Stimulated activated CD4-positive, alpha-beta T cell treated with anti-CD3 and anti-CD28 coated beads, Interleukin-12 subunit alpha, Interleukin-12 subunit beta, amount 100 ng/mL, for 4 hours (primary cell): ENCODE results near the gene MAGEF1.

Experiments used
- DNase-seq: peaks from one replicate; pipeline ENCODE4 v3.0.0-alpha.2; 2020

The MAGEF1 gene, protein sequence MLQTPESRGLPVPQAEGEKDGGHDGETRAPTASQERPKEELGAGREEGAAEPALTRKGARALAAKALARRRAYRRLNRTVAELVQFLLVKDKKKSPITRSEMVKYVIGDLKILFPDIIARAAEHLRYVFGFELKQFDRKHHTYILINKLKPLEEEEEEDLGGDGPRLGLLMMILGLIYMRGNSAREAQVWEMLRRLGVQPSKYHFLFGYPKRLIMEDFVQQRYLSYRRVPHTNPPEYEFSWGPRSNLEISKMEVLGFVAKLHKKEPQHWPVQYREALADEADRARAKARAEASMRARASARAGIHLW

DNA sequence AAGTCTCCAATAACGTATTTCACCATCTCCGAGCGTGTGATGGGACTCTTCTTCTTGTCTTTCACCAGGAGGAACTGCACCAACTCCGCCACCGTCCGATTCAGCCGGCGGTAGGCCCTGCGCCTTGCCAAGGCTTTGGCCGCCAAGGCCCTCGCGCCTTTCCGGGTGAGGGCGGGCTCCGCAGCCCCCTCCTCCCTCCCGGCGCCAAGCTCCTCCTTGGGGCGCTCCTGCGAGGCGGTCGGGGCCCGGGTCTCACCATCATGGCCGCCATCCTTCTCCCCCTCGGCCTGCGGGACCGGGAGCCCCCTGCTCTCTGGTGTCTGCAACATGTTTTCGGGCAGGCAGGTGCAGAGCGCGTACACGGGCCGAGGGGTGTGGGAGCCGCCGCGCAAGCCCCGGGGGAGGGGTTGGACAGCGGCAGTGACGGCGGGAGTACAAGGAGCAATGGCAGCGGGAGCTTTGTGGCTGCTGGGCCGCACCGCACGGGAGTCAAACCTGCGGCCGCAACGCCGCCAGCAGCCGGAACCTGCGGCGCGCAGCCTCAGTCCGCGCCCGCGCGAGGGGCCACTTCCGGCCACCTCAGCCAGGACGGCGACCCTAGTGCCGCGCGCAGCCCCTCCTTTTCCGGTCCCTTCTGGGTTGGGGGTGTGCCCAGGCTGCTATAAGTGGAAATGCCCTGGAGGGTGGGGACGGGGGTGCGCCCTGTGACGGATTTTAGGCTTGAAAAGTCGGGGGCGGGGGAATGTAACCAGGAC is at the start of gene MAGEF1:
MAGEF1 (minus strand) TSS at position 572 of the 755 bp plus-strand sequence; CDS start at position 329, 243 bp downstream.
- DNase-seq: peak; percentile 72

GRCh38 chr3:184761075-184761841 is 49.4 kb upstream of the MAGEF1 start:
- no peak for DNase-seq

DNA sequence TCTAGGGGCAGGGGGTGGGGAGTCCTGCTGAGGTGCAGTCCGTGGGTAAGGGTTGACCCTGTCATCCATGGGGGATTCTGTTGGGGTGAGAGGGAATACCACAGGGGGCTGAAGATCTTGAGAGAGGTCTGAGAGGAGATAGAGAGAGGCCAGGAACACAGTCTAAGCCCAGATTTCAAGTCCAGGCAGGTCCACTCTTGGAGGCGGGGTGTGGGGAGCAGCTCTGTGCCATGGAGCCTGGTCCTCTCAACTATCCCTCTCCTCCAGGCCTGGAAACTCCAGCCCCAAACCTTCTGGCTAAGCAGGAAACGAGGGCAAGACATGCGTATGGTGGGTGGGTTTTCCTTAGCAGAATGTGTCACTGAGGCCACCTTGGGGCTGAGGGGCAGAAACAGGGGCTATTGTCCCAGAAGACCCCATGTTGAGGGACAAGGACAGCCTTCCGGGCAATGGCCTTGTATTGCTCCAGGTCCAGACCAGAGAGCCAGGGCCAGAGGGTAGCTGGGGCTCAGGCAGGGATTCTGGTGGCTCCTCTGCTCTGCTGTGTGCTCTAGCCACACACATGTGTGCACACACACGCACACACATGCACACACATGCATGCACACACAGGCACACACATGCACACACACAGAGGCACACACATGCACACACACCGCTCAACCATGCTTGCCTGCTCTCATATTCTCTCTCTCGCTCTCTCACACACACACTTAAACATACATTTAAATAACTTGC is 48.6 kb upstream of the MAGEF1 start:
- DNase-seq: no peak

DNA sequence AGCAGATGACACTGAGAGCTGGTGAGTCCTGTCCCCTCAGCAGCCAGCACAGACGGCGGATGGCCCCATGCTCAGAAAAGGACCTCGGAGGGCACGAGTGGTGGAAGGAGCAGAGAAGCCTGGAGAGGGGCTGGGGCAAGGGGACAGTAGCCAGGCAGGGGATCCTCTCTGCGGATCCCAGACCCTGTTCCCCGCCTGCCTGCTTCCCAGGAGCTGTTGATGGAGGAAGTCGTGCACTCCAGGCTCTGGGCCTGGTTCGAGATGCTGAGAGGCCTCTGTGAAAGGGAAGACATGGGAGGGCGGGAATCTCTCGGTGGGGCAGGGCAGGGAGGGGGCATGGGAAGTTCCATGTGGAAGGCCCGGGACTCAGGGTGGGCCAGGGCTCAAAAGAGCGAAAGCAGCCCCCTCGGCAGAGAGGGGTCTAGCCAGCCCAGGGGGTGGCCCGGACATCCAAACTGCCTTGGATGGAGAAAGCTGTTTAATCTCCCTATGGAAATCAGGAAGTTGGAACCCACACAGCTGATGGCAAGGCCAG is 47.9 kb upstream of the MAGEF1 start:
- DNase-seq: no peak

- DNase-seq: no peak
These were observed 46.2 kb upstream of the MAGEF1 start for GRCh38 chr3:184758056-184758455.

DNA sequence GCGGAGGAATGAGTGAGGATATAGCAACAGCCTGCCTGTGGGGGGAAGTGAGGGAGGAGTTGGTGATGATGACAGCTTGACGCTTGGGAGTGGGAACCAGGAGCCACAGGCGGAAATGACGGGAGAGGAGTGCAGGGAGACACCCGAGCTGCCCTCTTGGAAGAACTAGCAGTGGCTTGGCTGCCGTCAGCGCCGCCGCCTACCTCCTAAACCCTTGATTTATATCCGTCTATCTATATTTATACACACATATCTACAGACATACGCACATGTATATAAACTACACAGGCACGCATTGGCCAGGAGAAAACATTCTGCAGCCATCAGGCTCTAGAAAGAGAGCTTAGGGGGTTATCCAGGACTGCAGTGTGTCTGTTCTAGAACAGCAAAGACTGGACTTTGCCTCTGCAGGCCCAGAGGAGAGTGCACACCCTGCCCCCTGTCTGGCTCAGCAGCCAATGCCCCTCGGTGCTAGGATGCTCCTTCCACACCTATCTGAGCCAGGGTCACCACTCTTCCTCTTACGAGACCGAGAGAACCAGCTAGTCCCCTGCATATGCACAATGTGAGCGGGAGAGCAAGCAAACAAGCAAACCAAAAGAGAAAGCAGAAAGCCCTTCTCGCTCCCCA is 45.3 kb upstream of the MAGEF1 start:
- no peak for DNase-seq

DNA sequence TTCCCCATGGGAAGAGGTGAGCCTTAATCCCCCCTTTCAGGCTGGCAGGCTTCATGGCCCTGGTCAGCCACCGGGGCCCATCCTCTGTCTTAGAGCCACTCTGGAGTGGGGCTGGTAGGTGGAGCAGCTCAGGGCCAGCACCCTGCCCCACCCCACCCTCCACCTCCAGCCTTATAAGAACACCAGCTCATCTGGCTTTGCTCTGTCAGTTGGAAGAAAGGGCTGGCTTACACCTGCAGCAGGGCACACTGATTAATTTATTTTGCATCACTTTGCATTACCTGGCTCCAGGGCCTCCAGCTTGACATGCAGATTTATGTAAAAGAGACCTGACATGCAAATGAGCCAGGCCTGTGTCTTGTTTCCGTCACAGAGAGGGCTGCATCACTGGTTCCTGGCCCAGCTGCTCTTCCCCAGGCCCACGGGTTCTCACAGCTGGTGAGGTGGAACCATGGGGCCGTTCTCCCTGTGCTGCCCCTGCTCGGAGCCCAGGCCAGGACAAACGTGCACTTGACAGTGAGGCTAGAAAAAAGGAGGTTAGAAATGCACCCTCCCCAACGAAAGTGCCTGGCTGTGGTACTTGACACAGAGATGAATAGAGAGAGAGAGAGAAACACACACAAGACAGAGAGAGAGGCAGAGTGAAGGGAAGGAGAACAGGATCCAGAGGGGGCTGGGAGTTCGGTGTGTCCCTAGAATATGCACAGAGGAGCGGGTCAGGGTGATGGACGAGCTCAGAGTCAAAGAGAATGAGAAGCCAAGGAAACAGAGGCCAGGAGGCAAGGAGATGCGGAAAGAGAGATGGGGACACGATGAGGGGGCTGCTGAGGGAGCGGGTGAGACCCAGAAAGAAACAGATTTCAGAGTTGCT is 44.5 kb upstream of the MAGEF1 start:
- DNase-seq: no peak

- no peak for DNase-seq
These were observed 43.5 kb upstream of the MAGEF1 start for GRCh38 chr3:184755315-184755731.

GRCh38 chr3:184752361-184752760 is 40.5 kb upstream of the MAGEF1 start:
- no peak for DNase-seq

GRCh38 chr3:184751204-184752040 is 39.6 kb upstream of the MAGEF1 start:
- no peak for DNase-seq

GRCh38 chr3:184750349-184751083 is 38.7 kb upstream of the MAGEF1 start:
- DNase-seq: no peak

DNA sequence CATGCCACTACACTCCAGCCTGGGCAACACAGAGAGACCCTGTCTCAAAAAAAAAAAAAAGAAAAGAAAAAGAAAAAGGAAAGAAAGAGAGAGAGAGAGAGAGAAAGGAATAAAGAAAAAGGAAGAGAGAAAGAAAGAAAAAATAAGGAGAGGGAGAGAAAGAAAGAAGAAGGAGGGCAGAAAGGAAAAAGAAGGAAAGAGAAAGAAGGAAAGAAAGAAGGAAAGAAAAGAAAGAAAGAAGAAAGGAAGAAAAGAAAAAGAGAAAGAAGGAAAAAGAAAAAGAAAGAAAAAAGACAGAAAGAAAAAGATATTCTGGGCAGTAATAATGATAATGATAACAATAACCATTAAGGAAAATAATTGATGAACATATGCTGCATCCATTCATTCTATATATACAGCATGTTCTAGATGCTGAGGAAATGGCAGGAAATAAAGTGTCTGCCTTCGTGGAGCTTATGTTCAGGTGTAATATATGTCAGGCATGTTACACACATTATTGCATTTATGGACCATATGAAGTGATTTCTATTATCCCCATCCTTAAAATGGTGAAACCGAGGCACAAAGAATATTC is 37.4 kb upstream of the MAGEF1 start:
- DNase-seq: no peak

DNA sequence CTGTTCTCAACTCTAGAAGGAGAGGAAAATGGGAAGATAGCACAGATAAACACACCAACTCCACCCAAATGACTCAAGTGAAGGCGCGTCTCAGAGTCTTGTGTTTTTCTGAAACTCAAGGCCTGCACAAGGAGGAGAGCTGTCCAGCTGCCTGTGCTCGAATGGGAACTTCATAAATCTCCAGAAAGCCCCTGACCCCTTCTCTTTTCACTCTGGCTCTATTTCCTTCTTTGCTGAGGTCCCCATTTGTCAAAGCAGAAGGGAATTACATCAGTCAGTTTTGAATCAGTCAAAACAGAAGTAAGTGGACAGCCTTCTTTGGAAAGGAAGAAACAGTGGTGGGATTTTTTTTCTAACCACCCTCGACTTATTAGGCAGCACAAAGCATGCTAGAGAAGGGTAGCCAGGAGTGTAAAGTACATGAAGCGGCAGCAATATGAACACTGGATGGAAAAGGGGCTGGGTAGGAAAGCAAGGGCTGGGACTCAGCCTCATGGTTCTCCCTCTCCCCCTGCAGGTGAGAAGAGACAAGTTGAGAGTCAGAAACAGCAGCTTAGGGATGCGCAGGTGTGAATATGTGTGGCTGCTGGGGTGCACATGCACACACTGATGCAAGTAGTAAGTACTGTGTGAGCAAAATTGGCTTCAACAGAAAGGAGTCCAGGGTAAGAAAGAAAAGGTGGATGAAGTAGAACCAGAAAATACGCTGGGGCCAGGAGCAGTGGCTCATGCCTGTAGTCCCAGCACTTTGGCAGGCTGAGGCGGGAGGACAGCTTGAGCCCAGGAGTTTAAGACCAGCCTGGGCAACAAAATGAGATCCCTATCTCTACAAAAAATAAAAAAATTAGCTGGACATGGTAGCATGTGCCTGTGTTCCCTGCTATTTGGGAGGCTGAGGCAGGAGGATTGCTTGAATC is 36.6 kb upstream of the MAGEF1 start:
- DNase-seq: no peak

GRCh38 chr3:184746131-184747120 is 34.6 kb upstream of the MAGEF1 start:
- no peak for DNase-seq

DNA sequence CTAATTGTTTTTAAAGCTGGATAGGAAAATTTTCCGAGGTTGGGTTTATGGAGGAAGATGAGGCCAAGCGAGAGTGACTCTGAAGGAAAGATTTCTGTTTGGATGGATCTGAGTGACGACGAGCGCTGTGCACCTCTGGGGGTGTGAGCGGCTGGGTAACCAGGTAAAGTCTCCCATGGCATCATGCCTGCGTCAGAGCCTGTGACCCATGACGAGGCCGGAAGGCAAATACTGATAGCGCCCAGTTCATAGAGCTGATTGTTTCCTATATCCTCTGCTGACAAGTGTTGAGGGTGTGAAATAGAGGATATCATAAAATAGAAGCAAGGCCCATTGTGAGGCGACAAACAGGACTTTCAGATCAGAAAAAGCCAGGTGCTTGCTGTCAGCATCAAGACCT is 33.7 kb upstream of the MAGEF1 start:
- no peak for DNase-seq

GRCh38 chr3:184743248-184743647 is 31.4 kb upstream of the MAGEF1 start:
- DNase-seq: no peak
